HG02759 (cell line): ENCODE data around the gene NKAIN4.

Source experiments
- ATAC-seq: cut with Tn5 transposase; IDR thresholded peaks from one replicate; pipeline ENCODE4 v1.9.1; 2021; ENCODE audit warnings: mild to moderate bottlenecking, moderate library complexity; ENCODE audit not compliant: unreplicated experiment

Gene NKAIN4

GRCh38 chr20:63198606-63199005, 55.7 kb downstream of the NKAIN4 start:
- ATAC-seq, result no peak

GRCh38 chr20:63196768-63197470, 57.3 kb downstream of the NKAIN4 start:
- ATAC-seq, result no peak

GRCh38 chr20:63194797-63195173, 59.5 kb downstream of the NKAIN4 start:
- no peak for ATAC-seq

- no peak for ATAC-seq
Observed at GRCh38 chr20:63194007-63194796, 60.1 kb downstream of the NKAIN4 start.

- ATAC-seq, result no peak
Observed at GRCh38 chr20:63192721-63193120, 61.5 kb downstream of the NKAIN4 start.

DNA sequence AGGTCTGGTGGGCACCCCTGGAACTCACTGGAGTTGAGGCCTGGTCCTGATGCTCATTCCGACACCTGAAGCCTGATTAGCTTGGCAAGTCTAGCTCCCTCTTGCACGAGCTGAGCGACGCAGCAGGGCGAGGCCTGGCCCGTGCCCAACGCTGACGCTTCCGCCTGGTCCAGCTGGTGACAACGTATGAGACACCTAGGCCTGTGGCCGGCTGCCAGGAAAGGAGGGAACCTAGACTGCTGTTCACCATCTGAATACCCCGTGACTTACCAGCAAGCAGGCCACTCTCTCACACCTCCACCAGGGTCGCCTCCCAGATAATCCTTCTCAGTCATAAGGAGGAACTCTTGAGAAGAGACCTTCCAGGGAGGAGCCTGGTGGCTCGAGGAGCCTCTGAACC, 62.9 kb downstream of the NKAIN4 start:
- ATAC-seq, result no peak

DNA sequence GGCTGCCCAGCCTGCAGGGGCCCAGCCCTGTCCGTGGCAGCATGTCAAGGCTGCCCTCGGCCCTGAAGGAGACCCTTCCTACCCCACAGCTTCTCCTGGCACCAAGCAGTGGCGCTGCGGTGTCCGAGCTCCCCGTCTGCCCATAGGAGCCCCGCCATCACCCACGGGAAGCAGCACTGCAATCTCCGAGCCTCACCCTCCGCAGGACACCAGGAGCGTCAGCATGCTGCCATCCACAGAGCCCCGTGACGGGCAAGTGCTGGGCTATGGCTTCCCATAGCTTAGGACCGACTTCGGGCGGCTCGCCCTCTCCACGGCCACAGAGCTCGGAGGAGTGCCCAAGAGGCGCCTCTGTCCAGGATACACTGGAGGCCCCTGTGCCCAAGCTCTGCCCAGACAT, 63.4 kb downstream of the NKAIN4 start:
- ATAC-seq, result no peak
